Neural crest cell (in vitro differentiated cells): ENCODE results near the gene SPEN. TPM values are rescaled to one million over a fixed set of nuclear protein-coding genes. Genes with fewer than 3 reads are reported as not detected.
A peak's percentile ranks its signal among the peaks of the same experiment; 100 is the strongest.
"Not testable (repeated sequence)": the region's sequence is repeated elsewhere in the genome, so short reads cannot be mapped to it uniquely, and the experiment has no call there.

Experiments
- DNase-seq: peaks from one replicate; pipeline ENCODE4 v3.0.0; 2021; ENCODE audit warnings: low read depth, mixed read lengths, low spot score
- H3K27ac Mint-ChIP-seq: one replicate; pipeline ENCODE4 v1.8.0; 2021; ENCODE audit warnings: mild to moderate bottlenecking, mixed read lengths; ENCODE audit not compliant: unreplicated experiment
- H3K27me3 Mint-ChIP-seq: 2 replicates; pipeline ENCODE4 v1.8.0; 2021; ENCODE audit warnings: low read depth, mild to moderate bottlenecking, mixed read lengths
- H3K36me3 Mint-ChIP-seq: 2 replicates; pipeline ENCODE4 v1.8.0; 2021; ENCODE audit warnings: low read depth, mild to moderate bottlenecking, mixed read lengths
- H3K4me1 Mint-ChIP-seq: 2 replicates; pipeline ENCODE4 v1.8.0; 2021; ENCODE audit warnings: mixed read lengths
- H3K4me3 Mint-ChIP-seq: one replicate; pipeline ENCODE4 v1.8.0; 2021; ENCODE audit warnings: mild to moderate bottlenecking, mixed read lengths
- H3K9me3 Mint-ChIP-seq: 2 replicates; pipeline ENCODE4 v1.8.0; 2021; ENCODE audit warnings: mixed read lengths
- total RNA-seq: library from RNA; stranded (reverse); gene quantifications from 2 replicates; pipeline ENCODE4 v1.2.1, GENCODE V29; 2021
- TF ChIP-seq, protein P1 (sequence below): fragments of 200-600 bp; sonication (generic); conservative IDR thresholded peaks from 2 replicates; pipeline ENCODE4 v1.5.0; 2021; ENCODE audit warnings: antibody characterized with exemption, mild to moderate bottlenecking

The SPEN gene
- total RNA-seq, 1 donor from 2014 or later: 69.4 TPM

DNA sequence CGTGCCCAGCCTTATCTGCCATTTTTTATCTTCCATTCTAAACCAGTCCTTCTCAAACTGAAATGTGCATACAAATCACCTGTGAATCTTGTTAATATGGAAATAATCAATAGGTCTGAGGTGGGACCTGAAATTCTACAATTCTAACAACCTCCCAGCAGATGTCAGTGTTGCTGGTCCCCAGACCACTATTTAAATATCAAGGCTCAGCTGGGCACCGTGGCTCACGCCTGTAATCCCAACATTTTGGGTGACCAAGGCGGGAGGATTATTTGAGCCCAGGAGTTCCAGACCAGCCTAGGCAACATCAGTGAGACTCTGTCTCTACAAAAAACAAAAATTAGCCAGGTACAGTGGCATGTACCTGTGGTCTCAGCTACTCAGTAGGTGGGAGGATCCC lies 44.1 kb upstream of the SPEN start:
- peak; percentile 30 for DNase-seq
- Mint-ChIP-seq H3K9me3 (no peaks in the 10 kb centered on the region), H3K36me3 (no peaks in the 10 kb centered on the region), H3K4me3 (no peak overlapping the region), H3K4me1 (peaks cover 28% of the 10 kb centered on the region), H3K27ac (no peak overlapping the region), H3K27me3 (peaks cover 42% of the 10 kb centered on the region)
- TF ChIP-seq, protein P1, sequence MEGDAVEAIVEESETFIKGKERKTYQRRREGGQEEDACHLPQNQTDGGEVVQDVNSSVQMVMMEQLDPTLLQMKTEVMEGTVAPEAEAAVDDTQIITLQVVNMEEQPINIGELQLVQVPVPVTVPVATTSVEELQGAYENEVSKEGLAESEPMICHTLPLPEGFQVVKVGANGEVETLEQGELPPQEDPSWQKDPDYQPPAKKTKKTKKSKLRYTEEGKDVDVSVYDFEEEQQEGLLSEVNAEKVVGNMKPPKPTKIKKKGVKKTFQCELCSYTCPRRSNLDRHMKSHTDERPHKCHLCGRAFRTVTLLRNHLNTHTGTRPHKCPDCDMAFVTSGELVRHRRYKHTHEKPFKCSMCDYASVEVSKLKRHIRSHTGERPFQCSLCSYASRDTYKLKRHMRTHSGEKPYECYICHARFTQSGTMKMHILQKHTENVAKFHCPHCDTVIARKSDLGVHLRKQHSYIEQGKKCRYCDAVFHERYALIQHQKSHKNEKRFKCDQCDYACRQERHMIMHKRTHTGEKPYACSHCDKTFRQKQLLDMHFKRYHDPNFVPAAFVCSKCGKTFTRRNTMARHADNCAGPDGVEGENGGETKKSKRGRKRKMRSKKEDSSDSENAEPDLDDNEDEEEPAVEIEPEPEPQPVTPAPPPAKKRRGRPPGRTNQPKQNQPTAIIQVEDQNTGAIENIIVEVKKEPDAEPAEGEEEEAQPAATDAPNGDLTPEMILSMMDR: peak; percentile 61

DNA sequence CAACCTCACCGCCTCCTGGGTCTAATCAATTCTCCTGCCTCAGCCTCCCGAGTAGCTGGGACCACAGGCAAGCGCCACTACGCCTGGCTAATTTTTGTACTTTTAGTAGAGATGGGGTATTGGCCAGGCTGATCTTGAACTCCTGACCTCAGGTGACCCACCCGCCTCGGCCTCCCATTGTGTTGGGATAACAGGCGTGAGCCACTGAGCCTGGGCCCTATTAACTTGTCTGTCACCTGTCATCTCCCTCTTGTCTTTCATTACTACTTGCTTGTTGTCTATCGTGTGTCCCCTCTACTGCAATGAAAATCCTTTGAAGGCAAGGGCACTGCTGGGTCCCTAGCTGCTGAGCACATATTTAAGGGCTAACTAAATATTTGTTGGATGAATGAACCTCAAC lies 43.4 kb upstream of the SPEN start:
- no peaks in the 10 kb centered on the region for H3K36me3 Mint-ChIP-seq
- TF ChIP-seq, protein P1: no peak
- no peak for DNase-seq
- H3K9me3 Mint-ChIP-seq: no peaks in the 10 kb centered on the region
- no peak overlapping the region for H3K4me3 Mint-ChIP-seq
- H3K27ac Mint-ChIP-seq: no peak overlapping the region
- peaks cover 42% of the 10 kb centered on the region for H3K27me3 Mint-ChIP-seq
- H3K4me1 Mint-ChIP-seq: peaks cover 28% of the 10 kb centered on the region

DNA sequence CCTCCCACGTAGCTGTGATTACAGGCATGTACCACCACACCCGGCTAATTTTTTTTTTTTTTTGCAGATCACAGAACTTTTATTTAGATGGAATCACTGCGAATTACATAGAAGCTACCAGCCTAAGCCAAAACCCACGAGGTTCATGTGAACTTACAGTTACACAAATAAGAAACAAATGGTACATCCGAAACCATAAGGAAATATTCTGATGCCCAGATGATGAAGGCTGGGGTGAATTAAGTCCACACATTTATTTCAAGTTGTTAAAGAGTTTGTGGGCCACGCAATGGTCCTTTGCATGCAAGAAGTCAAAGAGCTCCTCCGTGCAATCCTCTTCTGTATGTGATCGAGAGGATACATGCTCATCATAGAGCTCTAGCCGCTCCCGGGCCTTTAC lies 40.4 kb upstream of the SPEN start:
- Mint-ChIP-seq H3K36me3 (no peaks in the 10 kb centered on the region), H3K4me3 (no peak overlapping the region), H3K9me3 (no peaks in the 10 kb centered on the region), H3K27ac (no peak overlapping the region), H3K4me1 (peaks cover 11% of the 10 kb centered on the region), H3K27me3 (peaks cover 20% of the 10 kb centered on the region)
- TF ChIP-seq, protein P1: no peak
- no peak for DNase-seq

DNA sequence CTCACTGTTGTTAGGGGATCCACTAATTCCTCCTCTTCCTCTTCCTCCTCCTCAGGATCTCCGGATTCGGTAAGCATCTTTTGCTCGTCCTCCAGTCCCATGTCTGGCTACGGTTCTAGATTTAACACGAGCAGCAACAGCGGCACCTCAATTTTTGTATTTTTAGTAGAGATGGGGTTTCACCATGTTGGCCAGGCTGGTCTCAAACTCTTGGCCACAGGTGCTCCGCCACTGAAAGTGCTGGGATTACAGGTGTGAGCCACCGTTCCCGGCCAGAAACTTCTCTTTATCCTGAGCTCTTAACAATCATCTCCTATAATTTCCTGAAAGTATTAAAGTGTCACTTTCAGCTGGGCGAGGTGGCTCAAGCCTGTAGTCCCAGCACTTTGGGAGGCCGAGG lies 40.0 kb upstream of the SPEN start, which contains the start of gene UQCRHL:
UQCRHL (minus strand) TSS at position 101 of the 400 bp plus-strand sequence; CDS start at position 101, 0 bp downstream.
- not testable (repeated sequence) for H3K36me3 Mint-ChIP-seq, H3K9me3 Mint-ChIP-seq, H3K27ac Mint-ChIP-seq, H3K4me3 Mint-ChIP-seq, DNase-seq
- Mint-ChIP-seq H3K4me1 (peaks cover 11% of the 10 kb centered on the region), H3K27me3 (peaks cover 18% of the 10 kb centered on the region)

DNA sequence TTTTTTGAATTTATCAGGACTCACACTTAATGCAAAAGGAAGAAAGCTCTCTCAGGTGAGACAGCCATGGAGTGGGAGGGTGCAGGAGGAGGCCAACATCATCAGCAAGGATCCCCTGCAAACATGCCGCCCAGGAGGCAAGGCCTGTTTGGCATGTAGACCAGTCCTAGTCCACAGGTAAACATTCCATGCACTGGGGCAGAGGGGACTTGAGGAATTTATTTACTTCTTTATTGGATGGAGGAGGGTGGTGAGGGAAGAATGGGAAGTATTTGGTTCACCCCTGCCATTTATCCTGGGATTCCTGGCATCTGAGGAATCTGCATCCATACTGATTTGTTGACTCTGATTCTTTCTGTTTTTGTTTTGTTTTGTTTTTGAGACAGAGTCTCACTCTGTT lies 38.6 kb upstream of the SPEN start:
- H3K4me1 Mint-ChIP-seq: peaks cover 4% of the 10 kb centered on the region
- no peak overlapping the region for H3K27ac Mint-ChIP-seq
- no peak overlapping the region for H3K4me3 Mint-ChIP-seq
- no peak for DNase-seq
- H3K27me3 Mint-ChIP-seq: peaks cover 14% of the 10 kb centered on the region
- no peaks in the 10 kb centered on the region for H3K36me3 Mint-ChIP-seq
- TF ChIP-seq, protein P1: no peak
- no peaks in the 10 kb centered on the region for H3K9me3 Mint-ChIP-seq

DNA sequence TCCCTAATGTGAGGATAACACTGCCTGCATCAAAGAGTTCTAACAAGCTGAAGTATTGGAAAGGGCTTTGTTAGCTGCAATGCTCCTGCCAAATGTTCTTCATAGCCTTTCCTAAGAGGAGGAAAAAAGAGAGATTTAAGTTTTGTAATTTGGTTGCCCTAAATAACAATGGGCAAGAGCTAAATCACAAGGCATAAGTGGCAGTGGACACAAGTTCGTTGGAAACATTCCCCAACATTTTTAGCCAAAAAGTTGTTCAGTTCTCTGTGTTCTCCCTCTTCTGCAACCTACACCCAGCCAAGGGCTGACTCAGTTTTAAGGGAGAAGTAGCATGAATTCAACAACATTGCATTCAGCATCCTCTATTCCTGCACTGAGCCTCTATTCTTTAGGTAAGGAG lies 37.4 kb upstream of the SPEN start:
- TF ChIP-seq, protein P1: no peak
- DNase-seq: no peak
- Mint-ChIP-seq H3K36me3 (no peaks in the 10 kb centered on the region), H3K27me3 (peaks cover 14% of the 10 kb centered on the region), H3K4me1 (no peaks in the 10 kb centered on the region), H3K9me3 (no peaks in the 10 kb centered on the region), H3K4me3 (no peak overlapping the region), H3K27ac (no peak overlapping the region)
